ENCODE measurements around the gene PLCH1.
A peak's percentile ranks its signal among the peaks of the same experiment; 100 is the strongest.

The PLCH1 gene

DNA sequence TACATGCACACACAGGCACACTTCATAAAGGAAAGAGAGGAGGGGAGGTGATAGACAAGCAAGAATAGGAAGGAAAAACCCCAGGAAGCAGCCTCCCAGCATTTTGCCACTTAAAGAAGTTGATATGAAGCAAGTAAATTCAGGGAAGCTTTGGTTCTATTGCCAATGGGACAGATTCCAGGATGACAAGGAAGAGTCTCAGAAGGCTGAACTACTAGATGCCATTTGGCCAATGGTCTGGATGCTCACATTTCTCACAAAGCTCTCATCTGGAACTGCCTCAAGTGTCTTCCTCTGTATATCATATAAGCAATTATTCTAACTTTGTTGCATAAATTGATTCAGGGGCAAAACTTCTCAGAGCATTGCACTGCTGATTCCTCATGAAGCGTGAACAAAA is 372.6 kb downstream of the PLCH1 start:
- DNase-seq (ENCODE audit: low spot score), result no peak

DNA sequence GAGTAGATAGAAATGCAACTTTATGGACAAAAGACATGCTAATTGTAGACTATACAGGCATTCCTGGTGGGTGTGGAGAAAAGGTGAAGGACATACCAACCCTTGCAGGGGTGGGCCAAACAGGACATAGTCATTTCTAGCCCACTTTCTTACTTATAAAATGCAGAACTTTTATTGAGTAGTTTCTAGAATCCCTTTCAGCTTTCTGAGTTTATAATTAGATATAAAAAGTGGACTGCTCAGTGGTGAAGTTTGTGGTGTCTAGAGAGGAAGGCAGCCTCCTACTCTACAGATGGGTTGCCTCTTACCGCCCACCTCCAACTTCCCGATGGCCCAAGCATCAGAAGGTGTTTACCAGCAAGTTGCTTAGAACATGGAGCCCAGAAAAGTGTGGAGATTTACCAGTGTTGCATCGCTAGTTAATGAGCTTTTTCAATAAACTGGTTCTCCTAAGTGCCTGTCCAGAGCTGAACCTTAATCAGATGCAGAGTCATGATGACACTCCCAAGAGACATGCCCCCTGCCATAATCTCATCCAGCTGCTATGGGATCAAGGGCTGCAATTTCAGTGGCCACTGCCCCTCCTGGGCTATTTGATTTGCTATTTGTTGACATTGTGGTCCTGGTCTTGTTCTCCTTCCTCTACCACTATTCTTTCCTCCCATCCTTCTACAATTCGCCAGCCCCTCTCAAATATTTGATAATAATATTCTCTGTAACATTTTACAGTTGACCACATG is 373.9 kb downstream of the PLCH1 start:
- DNase-seq (ENCODE audit: low spot score), result no peak

DNA sequence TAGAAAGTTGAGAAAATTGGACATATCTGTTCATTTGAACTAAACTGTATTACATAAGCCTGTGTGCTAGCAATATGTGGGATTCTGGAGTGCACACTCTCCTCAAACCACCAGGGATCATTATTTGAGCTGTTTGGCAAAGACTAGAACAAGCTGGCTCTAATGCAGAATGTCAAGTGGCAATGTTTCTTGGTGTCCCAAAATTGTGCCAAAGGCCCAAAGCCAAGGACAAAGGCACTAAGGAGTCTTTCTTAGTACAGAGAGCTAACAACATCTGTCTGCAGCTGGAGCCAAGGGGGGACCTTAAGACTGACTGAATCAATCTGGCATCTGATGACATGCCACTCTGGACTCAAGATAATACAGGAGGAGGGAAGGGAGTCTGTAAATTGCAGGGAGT is 374.7 kb downstream of the PLCH1 start:
- no peak for DNase-seq (ENCODE audit: low spot score)

DNA sequence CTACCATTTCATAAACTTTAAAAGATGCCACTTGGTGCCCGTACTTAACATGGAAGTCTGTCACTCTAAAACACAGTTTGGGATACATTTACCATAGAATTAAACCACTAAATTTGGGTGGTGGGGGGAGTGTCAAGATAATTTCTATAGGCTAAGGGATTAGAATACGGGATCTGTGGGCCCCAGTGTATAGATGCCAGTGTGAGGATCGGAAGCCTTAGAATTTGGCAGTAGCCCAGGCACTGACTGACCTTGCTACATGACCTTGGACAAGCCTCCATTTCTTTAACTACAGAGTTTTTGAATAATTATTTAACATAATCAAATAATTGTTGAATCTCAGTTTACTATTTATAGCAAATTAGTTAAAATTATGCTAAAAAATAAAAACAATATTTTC is 375.1 kb downstream of the PLCH1 start:
- DNase-seq (ENCODE audit: low spot score), result no peak

DNA sequence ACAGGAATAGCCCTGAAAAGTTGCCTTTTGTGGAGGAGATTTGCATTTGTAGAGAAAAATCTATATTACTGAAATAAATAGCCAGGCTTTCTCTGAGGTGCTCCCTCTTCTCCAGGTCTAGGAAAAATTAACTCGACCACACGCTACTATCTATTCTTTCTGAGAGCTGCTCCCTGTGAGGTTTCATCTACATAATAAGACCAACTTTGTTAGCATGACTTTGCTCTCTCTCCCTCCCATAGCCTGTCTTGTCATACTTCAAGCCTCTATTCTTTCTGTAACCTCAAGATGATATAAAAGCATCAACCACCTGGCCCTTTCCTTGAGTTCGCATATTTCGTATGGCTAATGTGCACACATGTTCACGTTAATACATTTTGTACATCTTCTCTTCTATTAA is 375.6 kb downstream of the PLCH1 start:
- DNase-seq (ENCODE audit: low spot score), result no peak

DNA sequence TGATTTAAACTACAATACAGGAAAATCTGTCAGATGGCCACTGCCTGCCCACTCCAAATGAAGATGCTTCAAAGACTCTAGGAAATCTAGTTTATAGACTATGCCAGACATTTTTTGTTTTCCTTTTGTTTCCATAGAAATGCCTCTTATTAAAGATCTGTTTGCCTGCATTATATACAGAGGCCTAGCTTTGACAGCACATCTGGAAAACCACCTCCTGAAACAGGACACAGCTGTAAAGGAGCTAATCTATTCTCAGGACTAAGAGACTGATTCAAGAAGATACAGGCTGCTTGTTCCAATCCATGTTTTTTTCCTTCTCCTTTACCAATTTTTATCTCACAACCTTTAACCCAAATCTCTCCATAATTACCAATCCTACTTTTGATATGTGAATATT is 376.1 kb downstream of the PLCH1 start:
- no peak for DNase-seq (ENCODE audit: low spot score)

DNA sequence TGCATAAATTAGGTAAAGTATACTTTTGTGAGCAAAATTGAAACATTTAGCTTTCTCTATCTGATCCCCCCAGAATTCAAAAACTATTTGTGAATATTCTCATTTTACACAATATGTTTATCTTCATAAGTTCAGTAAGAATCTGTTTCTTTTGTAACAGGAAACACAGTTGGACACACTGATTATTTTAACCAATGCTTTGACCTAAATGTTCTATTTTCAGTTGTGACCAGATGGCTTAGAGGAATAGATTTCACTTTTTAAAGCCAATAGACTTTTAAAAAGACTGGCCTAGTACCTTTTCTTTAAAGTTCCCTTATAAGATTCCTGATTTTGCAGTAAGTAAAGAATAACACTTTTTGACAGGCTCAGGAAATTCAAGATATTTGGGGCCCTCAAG is 377.4 kb downstream of the PLCH1 start:
- DNase-seq (ENCODE audit: low spot score), result peak; percentile 33

DNA sequence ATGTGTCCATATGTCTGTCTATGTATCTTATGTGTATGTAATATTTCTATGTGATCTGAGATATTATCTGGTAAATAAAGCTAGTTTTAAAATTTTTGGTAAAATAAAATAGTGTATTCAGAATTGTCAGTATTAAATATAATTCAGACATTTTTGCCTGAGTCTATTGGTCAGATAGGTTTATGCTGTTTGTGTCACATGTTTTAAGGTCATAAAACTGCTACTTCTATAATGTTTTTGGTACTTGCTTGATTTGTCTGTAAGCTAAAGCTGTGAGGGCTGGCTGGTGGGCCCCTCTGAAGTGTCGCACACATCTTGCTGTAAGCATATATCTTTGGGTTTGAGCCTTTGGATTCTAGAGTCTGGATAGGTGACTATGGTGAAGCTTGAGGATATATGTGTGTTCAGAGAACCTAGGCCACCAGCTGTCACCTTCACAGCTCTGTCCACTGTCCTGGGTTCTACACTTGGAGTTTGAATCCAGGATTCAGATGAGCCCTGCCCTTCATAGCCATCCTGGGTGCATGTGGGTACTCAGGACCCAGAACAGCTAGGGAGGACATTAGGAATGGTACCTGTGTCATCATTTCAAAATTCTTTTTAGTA is 379.6 kb downstream of the PLCH1 start:
- no peak for DNase-seq (ENCODE audit: low spot score)

DNA sequence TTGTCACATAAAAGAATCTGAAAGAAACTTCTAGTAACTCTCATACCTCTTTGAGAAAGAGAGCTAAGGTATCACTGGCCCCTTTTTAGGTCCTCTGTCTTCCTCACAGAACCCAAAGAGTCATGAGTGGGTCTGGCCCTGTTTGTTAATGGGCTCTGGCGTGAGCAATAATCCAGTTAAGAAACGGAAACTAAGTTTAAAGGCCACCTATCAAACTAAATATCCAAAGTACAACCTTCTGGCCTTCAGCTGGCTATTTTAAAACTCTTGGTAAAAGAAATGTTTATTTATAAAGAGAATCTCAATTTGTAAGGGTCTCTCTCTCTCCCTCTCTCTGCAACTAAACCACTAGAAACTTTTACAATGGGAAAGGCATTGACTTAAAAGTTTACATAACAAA is 380.4 kb downstream of the PLCH1 start:
- DNase-seq (ENCODE audit: low spot score), result no peak

DNA sequence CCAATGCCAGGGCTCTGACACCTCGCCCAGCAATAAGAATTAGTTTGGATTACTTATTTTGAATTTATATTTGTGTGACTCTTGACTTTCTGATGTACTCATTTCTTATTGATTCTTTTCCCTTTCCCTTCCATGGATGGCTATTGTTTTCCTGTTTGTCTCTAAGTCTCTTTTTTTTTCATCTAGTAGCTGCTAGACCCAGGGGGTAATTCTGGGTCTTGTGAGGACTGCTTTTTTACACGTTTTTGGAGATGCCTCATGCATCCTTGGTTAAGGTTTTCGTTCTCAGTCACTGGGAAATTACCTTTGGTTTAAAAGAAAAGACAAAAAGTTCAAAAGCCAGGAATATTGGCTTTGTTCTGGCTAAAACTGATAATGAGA is 381.2 kb downstream of the PLCH1 start:
- no peak for DNase-seq (ENCODE audit: low spot score)

DNA sequence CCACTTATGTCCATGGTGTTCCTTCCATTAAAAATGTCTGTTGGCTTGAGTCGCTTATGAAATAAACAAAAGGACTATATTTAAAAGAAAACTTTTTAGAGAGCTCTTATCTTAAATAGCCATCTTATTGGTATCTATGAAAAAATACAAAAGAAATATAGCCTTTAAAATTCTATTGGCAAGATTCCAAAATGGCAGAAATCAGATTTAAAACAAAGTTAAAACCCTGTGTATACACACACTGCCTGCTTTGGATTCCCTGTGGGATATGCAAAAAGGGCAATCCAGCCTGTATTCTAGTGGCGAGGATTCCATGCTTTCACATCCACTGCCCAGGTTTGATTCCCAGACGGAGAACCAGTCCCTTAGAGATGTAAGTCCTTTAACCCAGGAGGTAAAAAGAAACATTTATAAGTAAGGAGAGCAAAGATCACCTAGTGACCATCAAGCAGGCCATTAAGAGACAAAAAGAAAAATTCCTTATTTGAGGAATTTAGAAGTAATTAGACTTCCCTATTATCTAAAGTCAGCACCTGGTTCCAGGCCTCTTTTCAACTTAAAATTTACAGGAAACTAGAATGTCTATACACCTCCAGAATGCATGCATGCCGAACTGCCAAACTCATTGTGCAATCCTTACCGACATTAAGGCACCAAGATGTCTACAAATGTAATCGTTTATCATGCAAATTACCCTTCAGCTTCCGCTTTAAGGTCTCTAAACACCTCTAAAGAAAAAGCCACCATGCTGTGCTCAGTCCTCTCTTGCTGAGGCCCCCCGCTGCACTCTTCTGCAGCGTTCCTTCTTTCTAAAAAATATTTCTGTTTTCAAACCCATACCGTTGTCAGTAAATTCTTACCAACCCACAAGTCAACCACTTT is 381.8 kb downstream of the PLCH1 start:
- DNase-seq (ENCODE audit: low spot score), result no peak

DNA sequence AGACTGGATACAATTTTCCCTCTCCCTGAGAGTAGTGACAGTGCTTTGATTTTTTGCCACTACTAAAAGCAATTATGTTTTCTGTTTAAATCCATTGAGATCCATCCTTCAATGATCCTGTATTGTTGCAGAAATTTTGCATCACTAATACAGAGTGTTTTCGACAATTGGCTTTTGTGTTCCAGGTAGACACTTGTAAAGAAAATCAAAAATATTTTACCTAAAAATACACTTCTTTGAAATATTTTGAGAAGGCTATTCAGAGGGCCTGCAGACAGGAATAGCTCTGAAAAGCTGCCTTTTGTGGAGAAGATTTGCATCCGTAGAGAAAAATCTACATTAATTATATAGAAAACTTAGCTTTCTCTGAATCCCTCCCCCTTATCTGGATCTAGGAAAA is 384.6 kb downstream of the PLCH1 start:
- no peak for DNase-seq (ENCODE audit: low spot score)

DNA sequence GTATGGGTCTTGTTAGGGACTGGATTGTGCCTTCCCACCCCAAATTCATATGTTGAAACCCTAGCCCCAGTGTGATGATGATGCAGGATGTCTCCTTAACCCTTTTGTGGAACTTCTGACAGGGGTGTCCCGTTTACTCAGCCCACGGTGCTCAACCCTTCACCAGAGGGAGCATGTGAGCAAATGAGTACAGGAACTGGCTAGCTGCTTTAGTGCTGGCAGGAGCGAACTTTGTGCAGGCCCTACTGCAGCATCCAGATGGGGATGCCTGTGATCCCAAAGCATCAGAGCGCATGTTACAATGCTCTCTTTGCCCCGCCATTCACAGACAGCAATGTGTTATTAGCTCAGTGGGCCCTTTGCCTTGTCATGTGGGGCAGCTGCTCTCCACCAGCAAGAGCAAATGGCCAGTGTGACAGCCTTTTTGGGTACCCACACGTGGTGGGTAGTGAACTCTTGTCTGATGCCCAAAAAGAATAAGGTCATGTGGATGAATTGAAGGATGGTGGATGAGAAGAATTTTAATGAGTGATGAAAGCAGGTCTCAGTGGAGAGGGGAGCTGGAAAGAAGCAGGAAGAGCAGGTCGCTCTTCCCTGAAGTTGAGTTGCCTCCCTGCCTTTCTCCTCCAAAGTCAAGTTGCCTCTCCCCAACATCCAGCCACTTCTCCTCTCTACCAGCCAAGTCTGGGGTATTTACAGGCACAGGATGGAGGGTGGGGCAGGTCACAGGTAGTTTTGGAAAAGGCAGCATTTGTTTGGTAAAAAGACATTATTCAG is 388.1 kb downstream of the PLCH1 start:
- DNase-seq (ENCODE audit: low spot score), result peak; percentile 42

DNA sequence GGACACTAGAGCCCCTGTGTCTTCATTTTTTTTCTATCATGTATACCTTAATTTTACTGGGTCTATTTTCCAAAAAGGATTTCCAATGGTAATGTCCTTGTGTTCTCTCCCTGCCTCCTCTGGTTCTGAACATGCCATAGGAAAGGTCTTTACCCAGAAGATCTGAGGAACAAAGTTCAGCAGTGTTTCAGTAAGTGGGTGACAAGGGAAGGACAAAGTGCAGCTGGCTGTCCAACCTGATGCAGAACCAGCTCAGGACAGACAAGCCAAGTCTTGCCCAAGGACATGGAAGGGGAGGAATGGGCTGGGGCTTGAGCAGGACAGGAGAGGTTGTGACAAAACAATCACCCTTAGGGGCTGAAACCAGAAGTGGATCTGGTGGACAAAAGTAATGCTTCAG is 390.2 kb downstream of the PLCH1 start:
- DNase-seq (ENCODE audit: low spot score), result no peak

DNA sequence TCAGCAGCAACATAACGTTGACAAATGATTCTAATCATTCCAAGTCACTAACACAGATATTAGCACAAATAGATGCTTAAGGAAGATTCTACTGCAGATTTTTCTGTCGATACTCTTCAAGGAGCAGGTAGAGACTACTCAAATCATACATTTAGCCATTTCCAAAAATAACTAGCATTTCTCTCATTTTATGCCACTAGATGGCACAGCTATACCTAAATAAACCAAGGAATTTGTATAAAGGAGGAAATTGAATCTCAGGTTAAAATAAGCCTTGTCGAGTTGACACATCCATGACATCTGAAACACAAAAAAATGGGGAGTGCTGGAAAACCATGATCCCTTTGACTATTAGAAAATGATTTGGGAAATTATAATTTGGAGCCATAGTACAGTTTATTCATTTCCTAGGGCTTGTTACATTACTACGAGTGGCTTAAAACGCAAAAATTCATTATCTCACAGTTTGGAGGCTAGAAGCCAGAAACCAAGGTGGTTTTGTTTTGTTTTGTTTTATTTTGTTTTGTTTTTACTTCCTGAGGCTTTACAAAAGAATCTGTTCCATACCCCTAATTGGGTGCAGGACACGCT is 391.9 kb downstream of the PLCH1 start:
- DNase-seq (ENCODE audit: low spot score), result peak; percentile 82

DNA sequence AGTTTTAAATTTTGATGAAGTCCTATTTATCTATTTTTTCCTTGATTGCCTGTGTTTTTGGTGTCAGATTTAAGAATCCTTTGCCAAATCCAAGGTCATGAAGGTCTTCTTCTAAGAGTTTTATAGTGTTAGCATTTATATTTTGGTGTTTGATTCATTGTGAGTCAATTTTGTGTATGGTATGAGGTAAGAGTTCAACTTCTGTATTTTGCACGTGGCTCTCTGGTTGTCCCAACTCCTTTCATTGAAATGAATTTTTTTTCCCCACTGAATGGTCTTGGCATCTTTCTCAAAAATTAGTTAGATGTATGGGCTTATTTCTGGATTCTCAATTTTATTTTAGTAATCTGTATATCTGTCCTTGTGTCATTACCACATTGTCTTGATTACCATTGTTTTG is 394.3 kb downstream of the PLCH1 start:
- no peak for DNase-seq (ENCODE audit: low spot score)

DNA sequence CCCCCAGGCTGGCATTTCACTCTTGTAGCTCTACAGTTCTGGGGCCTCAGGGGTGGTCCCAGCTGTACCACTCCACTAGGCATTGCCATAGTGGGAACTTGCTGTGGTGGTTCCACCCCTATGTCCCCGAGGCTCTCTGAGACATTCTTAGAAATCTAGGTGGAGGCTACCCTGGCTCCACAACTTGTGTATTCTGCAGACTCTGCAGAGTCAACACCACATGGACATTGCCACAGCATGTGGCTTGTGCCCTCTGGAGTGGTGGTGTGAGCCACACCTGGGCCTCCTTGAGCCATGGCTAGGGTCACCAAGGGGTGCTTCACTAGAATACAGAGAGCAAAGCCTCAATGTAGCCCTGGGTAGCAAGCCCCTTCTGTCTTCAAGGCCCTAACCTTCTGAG is 397.0 kb downstream of the PLCH1 start:
- no peak for DNase-seq (ENCODE audit: low spot score)

DNA sequence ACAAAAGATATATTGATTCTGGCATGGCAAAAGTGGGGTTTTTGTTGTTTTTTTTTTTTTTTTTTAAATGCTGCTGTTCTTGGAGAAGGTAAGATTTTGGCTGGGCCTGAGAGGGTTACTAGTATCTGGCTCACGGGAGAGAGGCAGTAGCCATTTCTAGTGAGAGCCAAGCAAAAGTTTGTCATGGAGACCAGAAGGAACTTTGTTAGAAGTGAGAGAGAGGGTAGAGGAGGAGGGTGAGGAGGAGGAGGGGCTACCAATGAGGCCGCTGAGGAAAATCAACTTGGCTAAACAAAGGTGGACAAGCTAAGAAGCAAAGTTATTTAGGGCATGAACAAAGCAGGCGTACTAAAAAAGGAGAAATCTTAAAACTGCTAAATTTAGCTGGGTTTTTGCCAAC is 402.5 kb downstream of the PLCH1 start:
- no peak for DNase-seq (ENCODE audit: low spot score)

DNA sequence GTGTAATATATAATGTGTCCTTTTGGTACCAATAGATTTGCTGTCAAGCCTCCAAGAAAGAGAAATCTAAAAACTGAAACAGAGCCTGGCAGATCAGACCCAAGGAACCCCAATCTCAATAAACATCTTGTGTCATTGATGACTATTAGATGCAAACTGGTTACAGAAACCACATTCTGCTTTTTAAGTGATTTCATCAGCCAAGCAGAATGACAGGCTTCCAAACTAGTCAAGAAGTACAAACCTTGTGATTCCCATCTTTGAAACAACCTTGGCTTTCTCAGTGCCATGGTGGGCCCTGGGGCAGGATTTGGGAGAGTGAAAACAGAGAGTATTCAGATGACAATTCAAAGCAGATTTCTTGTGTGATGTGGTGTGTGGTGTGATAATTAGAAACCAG is 405.8 kb downstream of the PLCH1 start:
- DNase-seq (ENCODE audit: low spot score), result no peak

DNA sequence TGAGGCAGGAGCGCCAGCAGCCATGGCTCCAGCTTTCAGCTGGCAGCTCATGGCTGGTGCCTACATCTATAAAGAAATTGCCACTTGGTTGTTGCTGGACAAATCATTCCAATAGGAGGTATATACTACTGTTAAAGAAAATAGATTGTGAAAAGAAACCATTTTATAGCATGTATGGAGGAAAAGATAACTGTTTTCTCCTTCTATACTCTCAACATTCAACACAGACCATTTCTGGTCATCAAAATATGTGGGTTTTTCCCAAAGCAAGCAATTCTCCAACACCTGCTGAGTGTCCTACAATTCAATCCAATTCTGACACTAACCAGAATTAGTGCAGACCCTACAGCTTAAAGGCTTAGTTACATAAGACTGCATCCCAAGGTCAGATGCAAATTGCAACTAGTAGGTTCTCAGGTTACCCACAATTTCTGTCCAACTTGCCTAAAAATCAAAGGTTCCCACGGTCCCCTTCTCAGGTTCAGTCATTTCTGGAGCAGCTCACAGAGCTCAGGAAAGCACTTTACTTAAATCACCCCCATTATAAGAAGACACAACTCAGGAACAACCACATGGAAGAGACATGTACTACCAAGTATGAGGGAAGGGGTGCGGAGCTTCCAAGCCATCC is 409.0 kb downstream of the PLCH1 start:
- no peak for DNase-seq (ENCODE audit: low spot score)

DNA sequence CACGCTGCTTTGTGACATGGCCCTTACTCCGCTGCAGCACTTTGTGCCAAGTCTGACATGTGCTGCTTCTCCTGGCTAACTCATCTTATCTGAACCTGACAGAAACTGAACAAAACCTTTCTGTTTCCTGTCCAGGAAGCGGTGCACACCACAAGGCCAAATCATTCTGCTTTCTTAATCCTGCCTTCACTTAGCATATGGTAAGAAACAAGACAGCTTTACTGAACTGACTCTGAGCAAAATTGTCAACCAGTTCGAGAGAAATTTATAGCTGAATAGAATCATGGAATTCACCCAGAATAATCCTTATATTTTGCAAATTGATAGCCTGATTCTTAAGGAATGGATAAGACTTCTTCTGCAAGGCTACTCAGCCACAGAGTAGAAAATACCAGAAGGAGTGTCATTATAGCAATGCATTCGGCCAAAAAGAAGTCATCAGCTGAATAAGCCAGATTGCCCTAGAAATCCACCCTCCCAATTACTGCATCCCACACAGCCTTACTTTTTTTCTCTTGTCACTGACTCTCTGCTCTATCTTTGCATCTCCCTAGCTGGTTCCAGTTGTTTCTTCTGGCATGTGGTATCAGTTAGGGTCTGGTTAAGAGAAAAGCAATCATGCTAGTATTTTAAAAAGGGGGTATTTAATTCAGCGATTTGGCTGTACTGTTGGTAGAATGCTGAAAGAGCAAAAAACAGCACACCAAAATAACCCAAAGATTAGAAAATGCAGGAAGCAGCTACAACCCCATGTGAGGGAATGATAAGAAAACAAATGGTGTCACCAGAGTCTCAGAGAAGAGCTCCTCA is 409.8 kb downstream of the PLCH1 start:
- no peak for DNase-seq (ENCODE audit: low spot score)
